ENCODE measurements around the gene LYG2.
"Not testable (repeated sequence)": the region's sequence is repeated elsewhere in the genome, so short reads cannot be mapped to it uniquely, and the experiment has no call there.

LYG2 gene

GRCh38 chr2:99201959-99202678, 53.3 kb downstream of the LYG2 start:
- DNase-seq (ENCODE audit: low read depth in 1 of 2, low spot score in 1 of 2), result no peak

GRCh38 chr2:99200076-99200800, 55.2 kb downstream of the LYG2 start:
- no peak for DNase-seq (ENCODE audit: low read depth in 1 of 2, low spot score in 1 of 2)

- DNase-seq (ENCODE audit: low read depth in 1 of 2, low spot score in 1 of 2), result no peak
Measured at GRCh38 chr2:99198103-99198841, 57.2 kb downstream of the LYG2 start.

GRCh38 chr2:99192364-99192763, 63.1 kb downstream of the LYG2 start:
- DNase-seq (ENCODE audit: low read depth in 1 of 2, low spot score in 1 of 2), result not testable (repeated sequence)
